CD4-positive, alpha-beta T cell (primary cell): ENCODE measurements around the gene IFT81. TPM values are rescaled to one million over a fixed set of nuclear protein-coding genes. Genes with fewer than 3 reads are reported as not detected.

Experiments
- ATAC-seq: fragments of 200-7000 bp; cut with Tn5 transposase; one replicate; pipeline ENCODE4 v1.10.0; 2022; ENCODE audit warnings: mild to moderate bottlenecking; ENCODE audit not compliant: poor library complexity
- CTCF ChIA-PET: fragments of 350-600 bp; sonication (Branson Sonifier 250); formaldehyde crosslinking; loops from one replicate; lab custom pipeline; 2021; ENCODE audit warnings: antibody characterized with exemption, inconsistent platforms; lab: Charles Lee
- POLR2A ChIA-PET: fragments of 350-600 bp; sonication (Branson Sonifier 250); formaldehyde crosslinking; loops from one replicate; lab custom pipeline; 2021; ENCODE audit warnings: antibody characterized with exemption, inconsistent platforms; lab: Charles Lee
- DNase-seq, 14 experiments: peaks; one replicate each; pipeline ENCODE4 v3.0.0-alpha.2; 2013 to 2020; ENCODE audit warnings: mixed read lengths in 2 of 14
- H3K27ac ChIP-seq, 2 donors: one replicate each; pipeline versions ENCODE4 v1.5.1 to v1.7.0; 2013; ENCODE audit warnings: low read length in 2 of 2, low read depth in 1 of 2, mild to moderate bottlenecking in 1 of 2
- H3K27me3 ChIP-seq, 2 experiments: 1 replicate in 1 of 2; 2 replicates in 1 of 2; pipeline versions ENCODE4 v1.6.1 to v1.7.0; 2013; ENCODE audit warnings: low read length in 2 of 2, control low read depth in 1 of 2, mild to moderate bottlenecking in 1 of 2, moderate library complexity in 1 of 2; ENCODE audit not compliant: insufficient read depth in 2 of 2, control insufficient read depth in 1 of 2
- H3K36me3 ChIP-seq: one replicate; pipeline ENCODE4 v1.6.1; 2013; ENCODE audit warnings: low read length, control low read depth; ENCODE audit not compliant: insufficient read depth
- H3K4me1 ChIP-seq: one replicate; pipeline ENCODE4 v1.6.1; 2013; ENCODE audit warnings: low read length, control low read depth; ENCODE audit not compliant: insufficient read depth
- H3K4me3 ChIP-seq: one replicate; pipeline ENCODE4 v1.5.1; 2013; ENCODE audit warnings: mild to moderate bottlenecking, low read length, moderate library complexity
- H3K9me3 ChIP-seq, 2 experiments: 1 replicate in 1 of 2; 2 replicates in 1 of 2; pipeline versions ENCODE4 v1.6.1 to v1.7.0; 2013; ENCODE audit warnings: low read length in 2 of 2, mild to moderate bottlenecking in 2 of 2, control low read depth in 1 of 2, moderate library complexity in 1 of 2; ENCODE audit not compliant: control insufficient read depth in 1 of 2, insufficient read depth in 1 of 2
- H3K27ac Mint-ChIP-seq: one replicate; pipeline ENCODE4 v1.8.0; 2020; ENCODE audit warnings: mixed read lengths
- H3K27me3 Mint-ChIP-seq: one replicate; pipeline ENCODE4 v1.8.0; 2021; ENCODE audit warnings: mixed read lengths
- H3K36me3 Mint-ChIP-seq: one replicate; pipeline ENCODE4 v1.8.0; 2021; ENCODE audit warnings: low read depth, mixed read lengths
- H3K4me1 Mint-ChIP-seq: one replicate; pipeline ENCODE4 v1.8.0; 2021; ENCODE audit warnings: low read depth, mixed read lengths
- H3K4me3 Mint-ChIP-seq: one replicate; pipeline ENCODE4 v1.8.0; 2020; ENCODE audit warnings: mild to moderate bottlenecking, mixed read lengths
- H3K9me3 Mint-ChIP-seq: one replicate; pipeline ENCODE4 v1.8.0; 2020; ENCODE audit warnings: mixed read lengths
- intact Hi-C, 2 experiments: fragments of 100-400 bp; cut with DNase I in 1 of 2; cut with micrococcal nuclease in 1 of 2; formaldehyde crosslinking; loops; one replicate each; pipeline versions ENCODE4 v1.15.1 to v1.9.0; 2023 to 2025; cut with DNase I, micrococcal nuclease
- total RNA-seq, 174 experiments: library from RNA in 2 of 174; stranded (reverse) in 2 of 174; gene quantifications; one replicate each; pipeline ENCODE4 v1.2.3 and lab custom pipeline; 2021 to 2026
- TF ChIP-seq, protein P1 (sequence below): fragments of 200-600 bp; IDR thresholded peaks from one replicate; pipeline ENCODE4 v1.8.0; 2022; ENCODE audit warnings: antibody characterized with exemption, mild to moderate bottlenecking

The IFT81 gene
- total RNA-seq, 2 experiments from 2014 or later = 0.41 to 1.1 TPM

DNA sequence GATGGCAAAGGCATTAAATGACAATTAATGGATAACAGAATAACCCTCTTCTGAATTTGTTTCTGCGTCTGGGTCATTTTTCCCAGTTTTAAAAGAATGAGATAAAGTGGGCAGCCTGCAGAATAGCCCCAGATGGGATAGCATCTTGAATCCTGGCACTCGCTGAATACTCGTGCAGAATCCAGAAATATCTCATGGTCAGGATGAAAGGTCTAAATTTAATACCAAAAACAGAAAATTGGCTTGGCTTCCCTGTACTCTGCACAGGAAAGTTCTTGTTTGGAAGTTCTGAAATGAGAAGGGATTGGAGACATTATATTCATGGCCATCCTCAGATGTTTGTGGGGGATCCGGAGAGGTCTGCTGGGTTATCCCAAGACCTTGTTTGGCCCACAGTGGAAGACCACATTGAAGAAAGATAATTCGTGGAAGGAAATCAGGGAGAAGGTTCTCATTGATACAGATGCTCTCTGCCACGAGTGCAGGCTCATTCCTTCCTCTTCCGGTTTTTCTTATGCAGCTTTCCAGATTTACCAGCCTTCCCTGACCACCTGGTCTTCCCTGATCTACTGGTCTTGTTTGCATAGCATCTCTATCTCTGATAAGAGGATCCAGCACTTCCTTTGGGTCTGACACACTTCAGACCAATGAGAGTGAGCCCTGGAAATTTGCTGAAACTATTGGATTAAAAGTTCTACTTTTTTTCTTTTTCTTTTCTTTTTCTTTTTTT, 6.0 kb upstream of the IFT81 start:
- no peaks in the 10 kb centered on the region for H3K4me1 ChIP-seq
- H3K27me3 Mint-ChIP-seq = peaks cover 9% of the 10 kb centered on the region
- ChIA-PET CTCF (no interaction called here), POLR2A (interaction anchor here (0.7 kb wide), 1 partner anchor 651 kb away, joined by 3 read pairs; no protein-coding TSS in a partner anchor)
- no peaks in the 10 kb centered on the region for H3K27me3 ChIP-seq
- no peak overlapping the region for H3K27ac ChIP-seq
- H3K9me3 Mint-ChIP-seq = no peaks in the 10 kb centered on the region
- no peak overlapping the region for H3K4me3 ChIP-seq
- ATAC-seq (no peak), DNase-seq (no peak)
- H3K36me3 ChIP-seq = no peaks in the 10 kb centered on the region
- intact Hi-C loops = no loop called here
- H3K27ac Mint-ChIP-seq = no peak overlapping the region
- no peaks in the 10 kb centered on the region for H3K9me3 ChIP-seq
- no peaks in the 10 kb centered on the region for H3K4me1 Mint-ChIP-seq
- H3K36me3 Mint-ChIP-seq = no peaks in the 10 kb centered on the region
- H3K4me3 Mint-ChIP-seq = no peak overlapping the region
- TF ChIP-seq, protein P1, sequence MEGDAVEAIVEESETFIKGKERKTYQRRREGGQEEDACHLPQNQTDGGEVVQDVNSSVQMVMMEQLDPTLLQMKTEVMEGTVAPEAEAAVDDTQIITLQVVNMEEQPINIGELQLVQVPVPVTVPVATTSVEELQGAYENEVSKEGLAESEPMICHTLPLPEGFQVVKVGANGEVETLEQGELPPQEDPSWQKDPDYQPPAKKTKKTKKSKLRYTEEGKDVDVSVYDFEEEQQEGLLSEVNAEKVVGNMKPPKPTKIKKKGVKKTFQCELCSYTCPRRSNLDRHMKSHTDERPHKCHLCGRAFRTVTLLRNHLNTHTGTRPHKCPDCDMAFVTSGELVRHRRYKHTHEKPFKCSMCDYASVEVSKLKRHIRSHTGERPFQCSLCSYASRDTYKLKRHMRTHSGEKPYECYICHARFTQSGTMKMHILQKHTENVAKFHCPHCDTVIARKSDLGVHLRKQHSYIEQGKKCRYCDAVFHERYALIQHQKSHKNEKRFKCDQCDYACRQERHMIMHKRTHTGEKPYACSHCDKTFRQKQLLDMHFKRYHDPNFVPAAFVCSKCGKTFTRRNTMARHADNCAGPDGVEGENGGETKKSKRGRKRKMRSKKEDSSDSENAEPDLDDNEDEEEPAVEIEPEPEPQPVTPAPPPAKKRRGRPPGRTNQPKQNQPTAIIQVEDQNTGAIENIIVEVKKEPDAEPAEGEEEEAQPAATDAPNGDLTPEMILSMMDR = no peak

DNA sequence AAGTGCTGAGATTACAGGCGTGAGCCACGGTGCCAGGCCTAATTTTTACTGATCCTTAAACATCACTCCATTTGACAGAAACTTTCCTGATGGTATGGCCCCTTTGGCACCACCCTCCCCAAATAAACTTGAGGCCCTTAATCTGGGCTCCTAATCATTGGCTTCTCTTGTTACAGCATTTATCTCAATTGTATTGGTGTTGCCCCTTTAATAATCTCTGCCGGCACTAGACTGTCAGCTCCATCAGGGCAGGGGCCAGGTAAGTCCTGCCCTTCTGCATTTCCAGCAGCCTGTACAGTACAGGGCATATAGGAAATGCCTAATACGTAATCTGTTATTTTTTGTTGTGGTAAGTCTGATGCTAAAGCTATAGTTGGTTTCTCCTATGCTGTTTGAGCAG, 1.2 kb upstream of the IFT81 start:
- intact Hi-C loops = loop anchor here (5.0 to 10.0 kb wide), 7 partner anchors 162 to 1608 kb away; partner anchors contain the start of genes ANAPC7 (in 1 of the 2), ATP2A2 (in 1 of the 2), FAM222A (in 1 of the 2) and FICD (in 1 of the 2)
- POLR2A ChIA-PET = interaction anchor here (0.8 to 0.9 kb wide), 2 partner anchors 345 to 934 kb away, joined by 3 read pairs; partner anchors contain the start of genes FAM216A and GPN3
- TF ChIP-seq, protein P1 = no peak
- H3K27ac Mint-ChIP-seq = no peak overlapping the region
- peaks cover 12% of the 10 kb centered on the region for H3K4me1 ChIP-seq
- H3K9me3 ChIP-seq = no peaks in the 10 kb centered on the region
- H3K36me3 Mint-ChIP-seq = no peaks in the 10 kb centered on the region
- CTCF ChIA-PET = no interaction called here
- ATAC-seq = no peak
- H3K27me3 Mint-ChIP-seq = peaks cover 5% of the 10 kb centered on the region
- H3K36me3 ChIP-seq = no peaks in the 10 kb centered on the region
- H3K4me3 ChIP-seq = no peak overlapping the region
- no peak overlapping the region for H3K27ac ChIP-seq
- H3K4me1 Mint-ChIP-seq = peaks cover 14% of the 10 kb centered on the region
- DNase-seq = no peak
- no peaks in the 10 kb centered on the region for H3K27me3 ChIP-seq
- no peaks in the 10 kb centered on the region for H3K9me3 Mint-ChIP-seq
- H3K4me3 Mint-ChIP-seq = peak overlapping the region; percentile 25

DNA sequence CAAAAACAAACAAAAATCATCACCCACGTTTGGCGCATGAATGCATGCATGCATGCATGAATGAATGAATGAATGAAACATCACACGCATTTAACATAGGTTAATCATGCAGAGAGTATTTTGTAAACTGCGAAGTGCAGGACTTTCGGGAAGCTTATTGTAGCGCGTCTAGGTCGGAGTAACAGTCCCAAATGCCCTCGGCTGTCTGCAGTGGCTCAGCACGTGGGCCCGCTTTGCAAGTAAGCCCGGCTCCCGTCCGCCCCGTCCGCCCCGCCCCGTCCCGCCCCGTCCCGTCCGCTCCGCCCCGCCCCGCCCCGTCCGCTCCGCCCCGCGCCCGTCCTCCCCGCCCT, 263 bp upstream of the IFT81 start:
- TF ChIP-seq, protein P1 = no peak
- Mint-ChIP-seq H3K4me3 (peak overlapping the region; percentile 92), H3K27me3 (peaks cover 5% of the 10 kb centered on the region), H3K9me3 (no peaks in the 10 kb centered on the region), H3K36me3 (no peaks in the 10 kb centered on the region), H3K4me1 (peaks cover 14% of the 10 kb centered on the region), H3K27ac (peak overlapping the region; percentile 63)
- H3K27me3 ChIP-seq = no peaks in the 10 kb centered on the region
- DNase-seq (no peak), ATAC-seq (peak; percentile 89)
- no peaks in the 10 kb centered on the region for H3K36me3 ChIP-seq
- ChIA-PET POLR2A (interaction anchor here (0.5 to 1.2 kb wide), 10 partner anchors 11 to 1576 kb away, joined by 3 to 8 read pairs (median 5); partner anchors contain the start of genes ARPC3, ATP2A2, FAM216A and GPN3), CTCF (interaction anchor here (1.1 kb wide), 1 partner anchor 11 kb away, joined by 4 read pairs; no protein-coding TSS in a partner anchor)
- no peaks in the 10 kb centered on the region for H3K9me3 ChIP-seq
- H3K4me3 ChIP-seq = no peak overlapping the region
- no peak overlapping the region for H3K27ac ChIP-seq
- intact Hi-C loops = loop anchor here (1.0 to 10.0 kb wide), 9 partner anchors 75 to 1609 kb away; partner anchors contain the start of genes ATP2A2 (in 2 of the 2), ANAPC7 (in 1 of the 2), C12orf76 (in 1 of the 2) and FAM222A (in 1 of the 2)
- H3K4me1 ChIP-seq = peaks cover 12% of the 10 kb centered on the region
